Stimulated activated naive CD8-positive, alpha-beta T cell treated with anti-CD3 and anti-CD28 coated beads, Interleukin-15, Interleukin-2, amounts not matched to agents 100 U/mL and 50 U/mL, for 24 hours (primary cell): ENCODE data around the gene PARP8.
"Not testable (repeated sequence)": the region's sequence is repeated elsewhere in the genome, so short reads cannot be mapped to it uniquely, and the experiment has no call there.

Source experiments
- ATAC-seq: fragments of 150-1000 bp; cut with Tn5 transposase; one replicate; pipeline ENCODE4 v1.10.0; 2021
- DNase-seq: peaks from one replicate; pipeline ENCODE4 v3.0.0; 2021

PARP8 gene

GRCh38 chr5:50786073-50786472, 119.6 kb downstream of the PARP8 start:
- ATAC-seq (no peak), DNase-seq (no peak)

GRCh38 chr5:50791813-50792212, 125.4 kb downstream of the PARP8 start:
- DNase-seq (no peak), ATAC-seq (no peak)

GRCh38 chr5:50792843-50793242, 126.4 kb downstream of the PARP8 start:
- no peak for DNase-seq
- no peak for ATAC-seq

- DNase-seq (no peak), ATAC-seq (no peak)
Observed at GRCh38 chr5:50794812-50795211, 128.4 kb downstream of the PARP8 start.

- no peak for ATAC-seq
- DNase-seq, result no peak
Observed at GRCh38 chr5:50798002-50798401, 131.6 kb downstream of the PARP8 start.

GRCh38 chr5:50799596-50799995, 133.2 kb downstream of the PARP8 start:
- ATAC-seq (no peak), DNase-seq (no peak)

DNA sequence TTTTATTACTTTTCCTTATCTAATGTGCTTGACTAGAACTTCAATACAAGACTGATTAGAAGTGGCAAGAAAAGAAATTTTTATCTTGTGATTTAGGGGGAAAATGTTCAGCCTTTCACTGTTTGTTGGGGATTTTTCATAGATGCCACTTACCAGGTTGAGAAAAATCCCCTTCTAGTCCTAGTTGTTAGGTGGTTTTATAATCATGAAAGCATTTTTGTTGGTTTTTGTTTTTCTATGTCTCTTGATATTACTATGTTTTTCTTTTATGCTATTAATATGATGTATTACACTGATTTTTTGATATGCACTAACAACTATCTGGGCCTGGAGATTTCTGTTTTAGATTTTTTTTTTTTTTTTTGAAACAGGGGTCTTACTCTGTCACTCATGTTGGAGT, 134.0 kb downstream of the PARP8 start:
- ATAC-seq (no peak), DNase-seq (no peak)

DNA sequence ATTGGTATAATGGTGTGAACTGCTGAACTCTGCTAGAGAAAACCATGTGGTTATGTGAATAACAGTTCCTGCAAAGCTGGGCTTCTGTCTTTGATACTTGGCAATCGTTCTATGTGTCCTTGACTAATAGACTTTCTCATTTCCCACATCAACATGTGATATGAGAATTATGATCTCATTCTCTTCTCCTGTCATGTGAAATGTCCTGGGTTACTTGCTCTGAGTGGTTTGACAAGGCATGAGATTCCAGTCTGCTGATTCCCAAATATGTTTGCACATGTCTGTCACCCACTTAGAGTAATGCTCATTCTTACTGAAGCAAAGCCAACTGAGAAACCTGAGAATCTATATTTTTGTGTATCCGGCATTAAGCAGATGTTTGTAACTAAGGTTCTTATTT, 141.2 kb downstream of the PARP8 start:
- DNase-seq, result no peak
- ATAC-seq, result no peak

GRCh38 chr5:50808406-50808805, 142.0 kb downstream of the PARP8 start:
- no peak for ATAC-seq
- no peak for DNase-seq

DNA sequence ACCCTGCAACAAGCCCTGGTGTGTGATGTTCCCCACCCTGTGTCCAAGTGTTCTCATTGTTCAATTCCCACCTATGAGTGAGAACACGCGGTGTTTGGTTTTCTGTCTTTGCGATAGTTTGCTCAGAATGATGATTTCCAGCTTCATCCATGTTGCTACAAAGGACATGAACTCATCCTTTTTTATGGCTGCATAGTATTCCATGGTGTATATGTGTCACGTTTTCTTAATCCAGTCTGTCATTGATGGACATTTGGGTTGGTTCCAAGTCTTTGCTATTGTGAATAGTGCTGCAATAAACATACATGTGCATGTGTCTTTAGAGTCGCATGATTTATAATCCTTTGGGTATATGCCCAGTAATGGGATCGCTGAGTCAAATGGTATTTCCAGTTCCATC, 145.3 kb downstream of the PARP8 start:
- ATAC-seq, DNase-seq: not testable (repeated sequence)

DNA sequence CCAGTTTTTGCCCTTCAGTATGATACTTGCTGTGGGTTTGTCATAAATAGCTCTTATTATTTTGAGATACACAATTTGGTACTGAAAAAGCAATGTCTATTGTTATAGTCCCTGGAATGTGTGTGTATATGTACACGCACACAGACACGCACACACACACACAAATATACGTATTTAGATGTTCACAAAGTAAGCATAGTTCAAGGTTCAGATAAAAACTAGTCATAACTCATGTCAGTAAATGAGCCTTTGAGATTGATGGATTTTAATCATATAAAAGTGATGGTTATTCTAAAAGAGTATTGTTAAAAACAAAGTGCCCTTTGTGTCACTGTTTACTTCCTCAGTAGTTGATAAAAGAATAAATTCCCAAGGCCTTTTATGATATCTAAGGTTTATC, 147.3 kb downstream of the PARP8 start:
- ATAC-seq (no peak), DNase-seq (no peak)

- ATAC-seq (no peak), DNase-seq (no peak)
Observed at GRCh38 chr5:50814556-50814955, 148.1 kb downstream of the PARP8 start.

- no peak for ATAC-seq
- DNase-seq, result no peak
Observed at GRCh38 chr5:50822046-50822445, 155.6 kb downstream of the PARP8 start.

DNA sequence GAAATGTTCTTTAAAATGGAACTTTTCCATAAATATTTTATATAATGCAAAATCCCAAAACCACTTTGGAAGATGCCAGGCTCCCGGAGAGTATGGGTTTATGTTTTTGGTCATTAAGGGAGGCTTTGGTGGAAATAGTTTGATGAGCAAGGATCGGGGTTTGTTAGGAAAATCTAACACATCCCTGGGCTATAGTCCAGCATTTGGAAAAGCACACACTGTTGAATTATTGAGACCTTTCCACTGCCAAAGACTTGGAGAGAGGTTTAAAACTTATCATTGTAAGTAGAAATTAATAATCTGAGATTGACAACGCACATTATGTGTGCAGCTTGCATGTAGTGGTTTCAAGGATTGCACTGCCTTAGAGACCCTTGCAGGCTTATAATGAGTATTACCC, 156.3 kb downstream of the PARP8 start:
- ATAC-seq (no peak), DNase-seq (no peak)

GRCh38 chr5:50823568-50823967, 157.1 kb downstream of the PARP8 start:
- no peak for ATAC-seq
- DNase-seq, result no peak

- ATAC-seq, result no peak
- DNase-seq, result no peak
Observed at GRCh38 chr5:50824109-50824508, 157.7 kb downstream of the PARP8 start.

GRCh38 chr5:50827516-50828247, 161.2 kb downstream of the PARP8 start:
- DNase-seq, result no peak
- no peak for ATAC-seq

DNA sequence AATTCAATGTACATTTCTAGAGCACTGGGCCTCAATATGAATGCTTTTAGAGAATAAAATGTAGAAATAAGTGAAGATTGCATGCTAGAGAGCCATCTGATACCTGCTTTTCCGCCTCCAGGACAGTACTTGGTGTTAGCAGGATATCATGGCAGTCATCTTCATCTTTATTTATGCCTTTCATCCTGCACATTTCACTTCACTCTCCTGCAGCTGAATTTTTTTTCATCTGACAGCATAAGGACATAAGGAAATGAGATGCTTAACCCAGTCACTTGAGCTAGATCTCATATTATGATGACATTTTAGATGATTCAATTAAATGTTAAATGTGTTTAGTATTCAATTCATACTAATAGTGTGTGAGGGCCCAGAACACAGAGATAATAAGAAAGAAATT, 162.6 kb downstream of the PARP8 start:
- ATAC-seq (no peak), DNase-seq (no peak)

DNA sequence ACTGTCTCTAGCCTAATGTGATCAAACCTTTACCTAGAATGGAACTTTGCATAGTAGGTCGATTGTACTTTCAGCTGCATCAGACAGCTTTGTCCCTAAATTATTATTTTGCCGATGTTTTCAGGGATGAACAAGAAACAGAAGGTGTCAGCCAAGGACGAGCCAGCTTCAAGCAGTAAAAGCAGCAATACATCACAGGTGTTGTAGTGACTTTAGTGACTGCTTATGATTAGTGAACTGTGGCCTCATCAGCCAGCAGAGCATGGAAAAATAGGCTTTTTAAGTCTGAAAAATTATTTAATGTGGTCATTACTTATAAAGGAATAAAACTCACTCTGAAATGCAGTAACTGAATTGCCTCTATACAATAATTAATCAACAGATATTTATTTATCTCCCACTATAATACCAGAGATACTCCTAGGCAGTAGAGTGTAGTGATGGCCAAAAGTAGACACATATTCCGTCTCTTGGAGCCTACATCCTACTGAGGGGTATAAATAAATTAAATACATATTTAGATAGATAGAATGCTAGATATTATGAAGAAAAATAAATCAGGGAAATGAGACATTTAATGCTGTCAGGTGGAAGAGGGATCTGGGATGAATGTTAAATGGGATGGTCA, 166.3 kb downstream of the PARP8 start:
- no peak for DNase-seq

DNA sequence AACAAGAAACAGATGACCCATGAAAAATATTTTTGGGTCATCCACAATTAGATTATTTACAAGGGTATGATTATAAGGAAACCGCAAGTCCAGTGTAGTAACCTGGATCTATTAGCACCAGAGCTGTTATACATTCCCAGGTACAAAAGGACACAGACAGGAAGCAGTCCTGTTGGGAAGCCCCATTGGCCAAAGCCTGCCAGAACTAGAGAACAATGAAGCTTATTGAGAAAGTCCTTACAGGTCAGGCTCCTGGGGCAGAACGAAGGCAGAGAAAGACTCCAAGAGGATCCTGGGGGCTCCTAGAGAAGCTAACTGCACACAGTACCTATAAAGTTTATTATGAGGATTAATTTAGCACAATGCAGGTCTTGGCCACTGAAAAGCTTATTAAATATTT, 169.9 kb downstream of the PARP8 start:
- DNase-seq (no peak), ATAC-seq (no peak)

More for the DNA sequence above, 166.3 kb downstream of the PARP8 start:
- no peak for ATAC-seq

DNA sequence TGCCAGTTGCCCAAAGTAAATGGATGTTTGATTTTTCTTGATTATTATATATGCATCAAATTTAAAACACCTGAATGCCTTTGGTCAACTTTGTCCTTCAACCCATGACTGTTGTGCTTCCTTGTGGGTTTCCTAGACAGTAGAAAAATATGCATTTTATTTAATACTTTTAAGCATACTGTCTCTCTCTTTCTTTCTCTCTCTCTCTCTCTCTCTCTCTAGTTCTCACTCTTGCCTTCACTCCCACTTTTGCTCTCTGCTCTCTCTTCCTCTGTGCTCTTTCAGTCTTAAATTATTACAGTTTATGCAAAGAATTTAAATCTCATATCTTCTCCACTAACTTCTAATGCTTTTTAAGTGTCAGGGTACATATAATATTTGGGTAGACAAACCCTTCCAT, 173.0 kb downstream of the PARP8 start:
- DNase-seq (no peak), ATAC-seq (no peak)

DNA sequence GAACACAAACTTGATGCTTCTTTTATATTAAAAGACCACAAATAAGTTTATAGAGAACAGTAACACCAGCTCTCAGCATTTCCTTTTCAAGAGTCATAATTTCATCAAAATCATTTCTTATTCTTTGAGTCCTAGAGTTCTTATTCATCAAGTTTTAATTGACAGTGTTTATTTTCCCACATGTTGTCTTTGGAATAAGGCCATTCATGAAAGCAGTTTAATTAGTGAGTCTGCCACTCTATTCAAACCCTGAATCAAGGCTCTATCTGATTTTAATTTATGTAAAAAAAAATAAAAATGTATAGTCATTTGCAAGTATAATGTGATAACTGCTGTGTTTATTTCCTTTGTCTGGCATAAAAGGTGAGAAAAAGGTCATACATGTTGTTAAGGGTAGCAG, 176.7 kb downstream of the PARP8 start:
- ATAC-seq (no peak), DNase-seq (no peak)

DNA sequence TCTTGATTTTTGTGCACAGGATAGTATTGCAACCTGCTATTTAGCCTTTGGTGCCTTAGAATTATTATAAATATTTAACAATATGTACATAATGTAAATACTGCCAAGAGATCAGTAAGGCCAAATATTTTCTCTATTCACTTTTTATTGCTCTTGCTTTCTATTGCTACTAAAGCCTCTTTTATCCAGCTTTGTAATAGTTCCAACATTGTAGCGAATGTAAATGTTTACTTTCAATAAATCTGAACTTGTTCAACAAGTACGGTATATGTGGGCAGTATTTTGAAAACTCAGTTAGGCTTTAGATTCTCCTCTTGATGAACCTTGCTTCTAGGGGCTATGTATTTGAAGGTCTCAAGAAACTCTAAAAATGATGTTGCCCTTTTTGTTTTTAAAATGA, 179.8 kb downstream of the PARP8 start:
- no peak for ATAC-seq

GRCh38 chr5:50849554-50849953, 183.1 kb downstream of the PARP8 start:
- DNase-seq (no peak), ATAC-seq (no peak)

More for the DNA sequence above, 179.8 kb downstream of the PARP8 start:
- no peak for DNase-seq
